Neuronal stem cell (in vitro differentiated cells): ENCODE results near the gene C12orf76.
"Not testable (repeated sequence)": the region's sequence is repeated elsewhere in the genome, so short reads cannot be mapped to it uniquely, and the experiment has no call there.

Experiments used
- DNase-seq: peaks from one replicate; pipeline ENCODE4 v3.0.0-alpha.2; 2013; ENCODE audit warnings: low spot score
- H2AFZ ChIP-seq: one replicate; pipeline ENCODE4 v1.6.1; 2013; ENCODE audit warnings: mild to moderate bottlenecking, low read length, inconsistent platforms
- H2AK5ac ChIP-seq: 2 replicates; pipeline ENCODE4 v1.6.1; 2013; ENCODE audit warnings: low read depth, mild to moderate bottlenecking, inconsistent platforms, low read length, moderate library complexity, mixed read lengths
- H2BK120ac ChIP-seq: 2 replicates; pipeline ENCODE4 v1.6.1; 2013; ENCODE audit warnings: low read depth, mild to moderate bottlenecking, inconsistent platforms, low read length, moderate library complexity, mixed read lengths
- H2BK12ac ChIP-seq: one replicate; pipeline ENCODE4 v1.6.1; 2013; ENCODE audit warnings: low read length, inconsistent platforms
- H2BK15ac ChIP-seq: 2 replicates; pipeline ENCODE4 v1.6.1; 2013; ENCODE audit warnings: mild to moderate bottlenecking, low read length, inconsistent platforms, mixed read lengths
- H2BK5ac ChIP-seq: one replicate; pipeline ENCODE4 v1.6.1; 2013; ENCODE audit warnings: inconsistent platforms, mild to moderate bottlenecking, low read length, moderate library complexity
- H3K14ac ChIP-seq: one replicate; pipeline ENCODE4 v1.6.1; 2013; ENCODE audit warnings: low read length, inconsistent platforms
- H3K18ac ChIP-seq: 2 replicates; pipeline ENCODE4 v1.6.1; 2013; ENCODE audit warnings: low read length, inconsistent platforms
- H3K23ac ChIP-seq: 2 replicates; pipeline ENCODE4 v1.6.1; 2013; ENCODE audit warnings: low read depth, mild to moderate bottlenecking, mixed read lengths, low read length, inconsistent platforms; ENCODE audit not compliant: poor library complexity
- H3K27ac ChIP-seq: replicated peaks from 3 replicates; pipeline ENCODE4 v1.5.1; 2013; ENCODE audit warnings: low read length, inconsistent platforms
- H3K27me3 ChIP-seq, 3 experiments: 2 replicates each; pipeline ENCODE4 v1.6.1; 2013; ENCODE audit warnings: low read length in 3 of 3, mild to moderate bottlenecking in 2 of 3, inconsistent platforms in 1 of 3, low read depth in 1 of 3, mixed read lengths in 1 of 3, moderate library complexity in 1 of 3; ENCODE audit not compliant: control insufficient read depth in 3 of 3, insufficient read depth in 3 of 3
- H3K36me3 ChIP-seq, 2 donors: replicated peaks in 1 of 2; 2 replicates each; pipeline ENCODE4 v1.6.1; 2013; ENCODE audit warnings: low read length in 2 of 2; ENCODE audit not compliant: control insufficient read depth in 2 of 2, insufficient read depth in 2 of 2
- H3K4ac ChIP-seq: 2 replicates; pipeline ENCODE4 v1.6.1; 2013; ENCODE audit warnings: inconsistent platforms, mild to moderate bottlenecking, low read length, moderate library complexity
- H3K4me1 ChIP-seq, 2 donors: 1 replicate in 1 of 2; 2 replicates in 1 of 2; pipeline ENCODE4 v1.6.1; 2013; ENCODE audit warnings: low read length in 2 of 2, low read depth in 1 of 2; ENCODE audit not compliant: control insufficient read depth in 2 of 2, insufficient read depth in 1 of 2
- H3K4me2 ChIP-seq: one replicate; pipeline ENCODE4 v1.6.1; 2013; ENCODE audit warnings: mild to moderate bottlenecking, low read length, inconsistent platforms; ENCODE audit not compliant: insufficient read depth, poor library complexity, severe bottlenecking
- H3K4me3 ChIP-seq, 2 donors: 2 replicates each; pipeline ENCODE4 v1.5.1; 2013; ENCODE audit warnings: low read length in 2 of 2, mild to moderate bottlenecking in 2 of 2, inconsistent platforms in 1 of 2, moderate library complexity in 1 of 2
- H3K79me1 ChIP-seq: one replicate; pipeline ENCODE4 v1.6.1; 2013; ENCODE audit warnings: low read depth, mild to moderate bottlenecking, inconsistent platforms, low read length, moderate library complexity
- H3K9ac ChIP-seq: one replicate; pipeline ENCODE4 v1.6.1; 2013; ENCODE audit warnings: mild to moderate bottlenecking, low read depth, low read length, inconsistent platforms; ENCODE audit not compliant: poor library complexity
- H3K9me3 ChIP-seq, 2 donors: replicated peaks in 1 of 2; 2 replicates each; pipeline versions ENCODE3 to v1.6.1; 2013; ENCODE audit warnings: low read length in 2 of 2, mild to moderate bottlenecking in 2 of 2, inconsistent platforms in 1 of 2, low read depth in 1 of 2, mixed read lengths in 1 of 2, moderate library complexity in 1 of 2; ENCODE audit not compliant: control insufficient read depth in 2 of 2, insufficient read depth in 1 of 2
- H4K8ac ChIP-seq: one replicate; pipeline ENCODE4 v1.6.1; 2013; ENCODE audit warnings: low read depth, mild to moderate bottlenecking, inconsistent platforms, low read length, moderate library complexity
- H4K91ac ChIP-seq: one replicate; pipeline ENCODE4 v1.6.1; 2013; ENCODE audit warnings: low read length, low read depth, mild to moderate bottlenecking, inconsistent platforms; ENCODE audit not compliant: poor library complexity
- WGBS, 2 donors: extraction: QIAGEN DNeasy Blood & Tissue Kit; methylation state at CpG; one replicate each; pipeline ENCODE4 v1.1.7; 2013; ENCODE audit warnings: missing lambda C conversion rate in 2 of 2, mixed read lengths in 1 of 2; ENCODE audit not compliant: insufficient read length in 2 of 2, insufficient replicate concordance in 1 of 2; ENCODE audit errors: extremely low coverage in 2 of 2; 5-methylcytosine and 5-hydroxymethylcytosine counted together

Gene C12orf76

GRCh38 chr12:110071504-110071903 is 23.2 kb upstream of the C12orf76 start:
- Histone ChIP-seq H2BK12ac (no peak overlapping the region), H3K4me1 (peaks cover 0 to 1% of the 10 kb centered on the region in 2 donors), H3K4me2 (no peak overlapping the region), H3K4ac (no peak overlapping the region), H3K36me3 (no peaks in the 10 kb centered on the region), H3K14ac (no peak overlapping the region), H3K27me3 (peaks cover 0 to 3% (median 0%) of the 10 kb centered on the region in 3 experiments), H3K9me3 (no peaks in the 10 kb centered on the region), H2BK120ac (no peak overlapping the region), H2BK5ac (no peak overlapping the region), H2AK5ac (no peak overlapping the region), H2BK15ac (no peak overlapping the region), H4K91ac (no peak overlapping the region), H3K4me3 (no peak overlapping the region), H3K9ac (no peak overlapping the region), H2AFZ (no peak overlapping the region), H3K27ac (no peak overlapping the region), H3K79me1 (peaks cover 2% of the 10 kb centered on the region), H4K8ac (no peak overlapping the region), H3K23ac (no peak overlapping the region), H3K18ac (no peak overlapping the region)
- no peak for DNase-seq

DNA sequence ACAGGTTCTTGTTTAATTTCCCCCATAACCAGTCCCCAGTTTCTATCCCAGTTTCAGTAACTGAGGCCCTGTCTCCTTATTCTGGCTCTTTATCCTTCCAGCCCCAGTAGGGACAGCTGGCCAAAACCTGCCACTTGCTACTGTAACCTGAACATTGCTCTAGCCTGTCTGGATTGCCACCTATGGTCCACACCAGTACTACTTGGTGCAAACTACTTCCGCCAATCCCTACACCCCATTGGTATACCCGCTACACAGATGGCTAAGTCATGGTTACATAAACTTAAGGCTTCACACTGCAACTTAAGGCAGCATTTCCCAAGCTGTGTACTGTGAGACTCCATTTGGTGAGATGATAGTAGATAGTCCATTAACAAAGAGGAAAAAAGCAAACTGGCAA is 20.3 kb upstream of the C12orf76 start:
- H3K9me3 ChIP-seq, result peaks cover 3% of the 10 kb centered on the region in 2 donors
- no peak for DNase-seq
- H3K27me3 ChIP-seq, result no peaks in the 10 kb centered on the region
- no peak overlapping the region for H3K14ac ChIP-seq
- H3K36me3 ChIP-seq, result no peaks in the 10 kb centered on the region
- H3K79me1 ChIP-seq, result peaks cover 2% of the 10 kb centered on the region
- no peak overlapping the region for H3K23ac ChIP-seq
- no peak overlapping the region for H2AK5ac ChIP-seq
- WGBS, 2 donors, result no CpG with 5 or more reads among the region's 2 CpGs
- H3K4me3 ChIP-seq, result peak overlapping the region in 1 of 2 donors; percentile 54
- no peak overlapping the region for H3K27ac ChIP-seq
- no peak overlapping the region for H3K4ac ChIP-seq
- no peak overlapping the region for H2BK5ac ChIP-seq
- no peak overlapping the region for H4K8ac ChIP-seq
- no peak overlapping the region for H2BK120ac ChIP-seq
- H3K18ac ChIP-seq, result no peak overlapping the region
- no peak overlapping the region for H4K91ac ChIP-seq
- H2BK12ac ChIP-seq, result no peak overlapping the region
- H3K9ac ChIP-seq, result no peak overlapping the region
- H3K4me1 ChIP-seq, result peaks cover 0 to 1% of the 10 kb centered on the region in 2 donors
- H3K4me2 ChIP-seq, result no peak overlapping the region
- H2BK15ac ChIP-seq, result no peak overlapping the region
- no peak overlapping the region for H2AFZ ChIP-seq

- not testable (repeated sequence) for H3K9me3 ChIP-seq, H4K91ac ChIP-seq, H3K18ac ChIP-seq, H3K4me3 ChIP-seq, DNase-seq, H3K36me3 ChIP-seq, H3K4me2 ChIP-seq, H2BK12ac ChIP-seq, H3K27me3 ChIP-seq, H4K8ac ChIP-seq, H2AFZ ChIP-seq, H2AK5ac ChIP-seq, H3K14ac ChIP-seq, H3K27ac ChIP-seq, H3K9ac ChIP-seq, H3K4me1 ChIP-seq, H2BK15ac ChIP-seq, H3K23ac ChIP-seq, H2BK5ac ChIP-seq, H2BK120ac ChIP-seq, H3K79me1 ChIP-seq, H3K4ac ChIP-seq
- no CpG with 5 or more reads among the region's 9 CpGs for WGBS, 2 donors
Observed at GRCh38 chr12:110068115-110068514, 19.8 kb upstream of the C12orf76 start.

- H2BK5ac ChIP-seq, result no peak overlapping the region
- H3K27me3 ChIP-seq, result no peaks in the 10 kb centered on the region
- H3K14ac ChIP-seq, result no peak overlapping the region
- no peak overlapping the region for H3K4ac ChIP-seq
- H3K36me3 ChIP-seq, result no peaks in the 10 kb centered on the region
- no peak overlapping the region for H3K9ac ChIP-seq
- no peak overlapping the region for H3K18ac ChIP-seq
- peaks cover 3% of the 10 kb centered on the region in 2 donors for H3K9me3 ChIP-seq
- no peak overlapping the region for H2BK120ac ChIP-seq
- H2BK12ac ChIP-seq, result no peak overlapping the region
- H3K4me1 ChIP-seq, result no peaks in the 10 kb centered on the region
- H3K27ac ChIP-seq, result no peak overlapping the region
- no peak overlapping the region for H3K4me2 ChIP-seq
- no peak overlapping the region for H3K4me3 ChIP-seq
- no peak overlapping the region for H4K91ac ChIP-seq
- H2AK5ac ChIP-seq, result no peak overlapping the region
- WGBS, 2 donors, result no CpG with 5 or more reads among the region's 7 CpGs
- H3K23ac ChIP-seq, result no peak overlapping the region
- no peak overlapping the region for H2BK15ac ChIP-seq
- peaks cover 2% of the 10 kb centered on the region for H3K79me1 ChIP-seq
- no peak overlapping the region for H4K8ac ChIP-seq
- H2AFZ ChIP-seq, result no peak overlapping the region
- DNase-seq, result no peak
Observed at GRCh38 chr12:110067531-110067930, 19.2 kb upstream of the C12orf76 start.
